Measurements from ENCODE around the gene ARHGEF7. TPM values are rescaled to one million over a fixed set of nuclear protein-coding genes. Genes with fewer than 3 reads are reported as not detected.

The ARHGEF7 gene
- total RNA-seq, 2 experiments from 2014 or later: 46.5 to 46.7 TPM

GRCh38 chr13:111262281-111262680, 147.2 kb downstream of the ARHGEF7 start:
- Mint-ChIP-seq H3K4me1 (no peaks in the 10 kb centered on the region), H3K36me3 (peaks cover 33% of the 10 kb centered on the region), H3K27ac (no peak overlapping the region), H3K27me3 (no peaks in the 10 kb centered on the region), H3K9me3 (peaks cover 2% of the 10 kb centered on the region), H3K4me3 (no peak overlapping the region)
- no peak for DNase-seq

GRCh38 chr13:111262715-111263114, 147.6 kb downstream of the ARHGEF7 start:
- H3K9me3 Mint-ChIP-seq: peaks cover 2% of the 10 kb centered on the region
- peaks cover 32% of the 10 kb centered on the region for H3K36me3 Mint-ChIP-seq
- no peak for DNase-seq
- H3K4me1 Mint-ChIP-seq: no peaks in the 10 kb centered on the region
- no peak overlapping the region for H3K27ac Mint-ChIP-seq
- H3K4me3 Mint-ChIP-seq: no peak overlapping the region
- no peaks in the 10 kb centered on the region for H3K27me3 Mint-ChIP-seq

GRCh38 chr13:111263566-111263965, 148.5 kb downstream of the ARHGEF7 start:
- no peak for DNase-seq
- H3K4me3 Mint-ChIP-seq: no peak overlapping the region
- no peaks in the 10 kb centered on the region for H3K27me3 Mint-ChIP-seq
- no peak overlapping the region for H3K27ac Mint-ChIP-seq
- peaks cover 2% of the 10 kb centered on the region for H3K9me3 Mint-ChIP-seq
- no peaks in the 10 kb centered on the region for H3K4me1 Mint-ChIP-seq
- peaks cover 24% of the 10 kb centered on the region for H3K36me3 Mint-ChIP-seq

GRCh38 chr13:111265006-111265700, 150.0 kb downstream of the ARHGEF7 start:
- Mint-ChIP-seq H3K4me3 (no peak overlapping the region), H3K4me1 (peaks cover 1% of the 10 kb centered on the region), H3K27me3 (no peaks in the 10 kb centered on the region), H3K36me3 (peaks cover 8% of the 10 kb centered on the region), H3K9me3 (no peaks in the 10 kb centered on the region), H3K27ac (no peak overlapping the region)
- DNase-seq: no peak

- DNase-seq: no peak
- Mint-ChIP-seq H3K27ac (no peak overlapping the region), H3K27me3 (no peaks in the 10 kb centered on the region), H3K36me3 (peaks cover 11% of the 10 kb centered on the region), H3K9me3 (no peaks in the 10 kb centered on the region), H3K4me3 (no peak overlapping the region), H3K4me1 (peaks cover 1% of the 10 kb centered on the region)
Measured at GRCh38 chr13:111265701-111266035, 150.6 kb downstream of the ARHGEF7 start.

GRCh38 chr13:111267205-111267604, 152.1 kb downstream of the ARHGEF7 start:
- Mint-ChIP-seq H3K27me3 (no peaks in the 10 kb centered on the region), H3K9me3 (no peaks in the 10 kb centered on the region), H3K36me3 (peaks cover 10% of the 10 kb centered on the region), H3K4me1 (peaks cover 1% of the 10 kb centered on the region), H3K4me3 (no peak overlapping the region), H3K27ac (no peak overlapping the region)
- DNase-seq: no peak

- peaks cover 1% of the 10 kb centered on the region for H3K4me1 Mint-ChIP-seq
- no peaks in the 10 kb centered on the region for H3K27me3 Mint-ChIP-seq
- no peaks in the 10 kb centered on the region for H3K9me3 Mint-ChIP-seq
- H3K36me3 Mint-ChIP-seq: peaks cover 8% of the 10 kb centered on the region
- no peak for DNase-seq
- no peak overlapping the region for H3K27ac Mint-ChIP-seq
- no peak overlapping the region for H3K4me3 Mint-ChIP-seq
Measured at GRCh38 chr13:111267784-111268183, 152.7 kb downstream of the ARHGEF7 start.

- peaks cover 7% of the 10 kb centered on the region for H3K36me3 Mint-ChIP-seq
- H3K9me3 Mint-ChIP-seq: no peaks in the 10 kb centered on the region
Measured at GRCh38 chr13:111269508-111269907, 154.4 kb downstream of the ARHGEF7 start.

GRCh38 chr13:111270126-111270525, 155.0 kb downstream of the ARHGEF7 start:
- Mint-ChIP-seq H3K27me3 (no peaks in the 10 kb centered on the region), H3K27ac (no peak overlapping the region), H3K4me3 (no peak overlapping the region), H3K36me3 (peaks cover 7% of the 10 kb centered on the region), H3K4me1 (peaks cover 3% of the 10 kb centered on the region), H3K9me3 (no peaks in the 10 kb centered on the region)
- no peak for DNase-seq

More at GRCh38 chr13:111269508-111269907, 154.4 kb downstream of the ARHGEF7 start:
- Mint-ChIP-seq H3K27me3 (no peaks in the 10 kb centered on the region), H3K4me3 (no peak overlapping the region), H3K4me1 (peaks cover 1% of the 10 kb centered on the region), H3K27ac (no peak overlapping the region)
- DNase-seq: no peak

GRCh38 chr13:111270765-111271698, 155.9 kb downstream of the ARHGEF7 start:
- Mint-ChIP-seq H3K4me1 (peaks cover 12% of the 10 kb centered on the region), H3K4me3 (no peak overlapping the region), H3K36me3 (peaks cover 11% of the 10 kb centered on the region), H3K27ac (no peak overlapping the region), H3K9me3 (no peaks in the 10 kb centered on the region), H3K27me3 (no peaks in the 10 kb centered on the region)
- no peak for DNase-seq

GRCh38 chr13:111272117-111272516, 157.0 kb downstream of the ARHGEF7 start:
- Mint-ChIP-seq H3K4me3 (no peak overlapping the region), H3K9me3 (no peaks in the 10 kb centered on the region), H3K27me3 (no peaks in the 10 kb centered on the region), H3K4me1 (peaks cover 20% of the 10 kb centered on the region), H3K27ac (no peak overlapping the region), H3K36me3 (peaks cover 11% of the 10 kb centered on the region)
- DNase-seq: no peak

GRCh38 chr13:111275382-111275781, 160.3 kb downstream of the ARHGEF7 start:
- H3K9me3 Mint-ChIP-seq: no peaks in the 10 kb centered on the region
- H3K27me3 Mint-ChIP-seq: no peaks in the 10 kb centered on the region
- no peak for DNase-seq
- H3K4me3 Mint-ChIP-seq: no peak overlapping the region
- peaks cover 21% of the 10 kb centered on the region for H3K36me3 Mint-ChIP-seq
- peak overlapping the region; percentile 62 for H3K27ac Mint-ChIP-seq
- peaks cover 21% of the 10 kb centered on the region for H3K4me1 Mint-ChIP-seq

GRCh38 chr13:111275995-111276618, 161.0 kb downstream of the ARHGEF7 start:
- H3K36me3 Mint-ChIP-seq: peaks cover 19% of the 10 kb centered on the region
- H3K27me3 Mint-ChIP-seq: no peaks in the 10 kb centered on the region
- DNase-seq: no peak
- H3K27ac Mint-ChIP-seq: peak overlapping the region; percentile 62
- no peak overlapping the region for H3K4me3 Mint-ChIP-seq
- peaks cover 21% of the 10 kb centered on the region for H3K4me1 Mint-ChIP-seq
- no peaks in the 10 kb centered on the region for H3K9me3 Mint-ChIP-seq

GRCh38 chr13:111278258-111278657, 163.1 kb downstream of the ARHGEF7 start:
- no peaks in the 10 kb centered on the region for H3K9me3 Mint-ChIP-seq
- peaks cover 21% of the 10 kb centered on the region for H3K4me1 Mint-ChIP-seq
- no peaks in the 10 kb centered on the region for H3K27me3 Mint-ChIP-seq
- peaks cover 19% of the 10 kb centered on the region for H3K36me3 Mint-ChIP-seq
- no peak overlapping the region for H3K27ac Mint-ChIP-seq
- no peak overlapping the region for H3K4me3 Mint-ChIP-seq
- no peak for DNase-seq
